HuH-7.5 (cell line): ENCODE measurements around the gene LONP1.

Source experiments
- DNase-seq: peaks from one replicate; pipeline ENCODE4 v3.0.0; 2011; ENCODE audit warnings: low spot score

Gene LONP1

DNA sequence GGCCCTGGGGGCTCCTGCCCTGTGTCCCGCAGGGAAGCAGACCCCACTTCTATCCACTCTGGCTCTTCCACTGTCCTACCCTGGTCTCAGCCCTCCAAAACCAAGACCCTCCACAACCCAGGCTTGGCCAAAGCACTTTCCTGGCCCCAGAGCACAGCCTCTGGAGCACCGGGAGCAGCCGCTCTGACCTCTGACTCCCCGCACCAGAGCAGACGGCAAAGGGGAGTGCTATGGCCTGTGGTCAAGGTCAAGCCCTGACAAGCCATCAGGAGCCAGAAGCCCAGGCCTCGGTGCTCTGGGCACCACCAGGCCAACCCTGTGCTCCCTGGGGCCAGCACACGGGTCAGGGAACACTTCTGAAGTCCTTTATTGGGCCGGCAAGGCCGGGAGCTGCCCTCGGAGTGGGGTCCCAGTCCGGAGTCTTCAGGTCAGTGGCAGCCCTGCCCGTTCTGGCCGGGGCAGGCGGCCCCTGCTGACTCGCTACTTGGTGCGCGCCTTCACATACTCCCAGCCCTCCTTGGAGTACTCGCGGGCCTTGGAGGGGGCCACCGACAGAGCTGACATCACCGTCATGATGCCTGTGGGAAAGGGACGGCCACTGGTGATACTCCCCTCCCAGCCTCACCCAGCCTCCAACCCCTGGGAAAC lies 41.8 kb downstream of the LONP1 start:
- DNase-seq, result no peak

DNA sequence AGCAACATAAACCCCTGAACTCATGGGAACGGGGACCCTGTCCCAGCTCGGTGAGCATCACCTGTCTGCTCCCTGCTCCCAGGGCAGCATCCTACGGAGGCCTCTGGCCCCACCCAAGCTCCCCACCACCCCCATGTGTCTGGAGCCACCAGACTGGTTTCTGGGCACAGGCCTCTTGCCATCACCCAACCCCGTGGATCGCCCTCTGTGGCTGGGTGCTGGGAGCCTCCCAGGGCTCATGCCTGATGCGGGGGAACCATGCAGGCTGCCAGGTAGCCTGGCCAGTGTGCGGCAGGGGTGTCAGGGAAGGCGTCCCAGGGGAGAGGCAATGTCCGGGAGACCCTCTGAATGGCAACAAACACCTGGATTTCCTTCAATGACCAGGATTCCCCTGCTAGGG lies 42.4 kb downstream of the LONP1 start:
- no peak for DNase-seq

DNA sequence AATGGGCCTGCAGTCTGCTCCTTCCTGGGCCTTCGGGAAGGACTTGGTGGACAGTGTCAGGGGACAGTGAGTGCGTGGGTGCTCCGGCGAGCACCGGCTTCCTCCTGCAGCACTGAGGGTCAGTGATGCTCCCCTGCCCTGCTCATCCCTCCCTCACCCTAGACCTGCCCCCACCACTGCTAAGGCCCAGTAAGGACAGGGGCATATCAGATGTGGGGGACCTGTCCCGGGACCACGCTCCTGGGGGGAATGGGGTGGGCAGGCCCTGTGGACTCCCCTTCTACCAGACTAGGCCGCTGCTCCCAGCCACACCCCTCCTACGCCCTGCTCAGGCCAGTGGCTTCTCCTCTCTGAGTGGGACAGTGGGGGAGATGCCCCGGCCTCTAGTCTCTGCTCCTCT lies 42.8 kb downstream of the LONP1 start:
- no peak for DNase-seq

DNA sequence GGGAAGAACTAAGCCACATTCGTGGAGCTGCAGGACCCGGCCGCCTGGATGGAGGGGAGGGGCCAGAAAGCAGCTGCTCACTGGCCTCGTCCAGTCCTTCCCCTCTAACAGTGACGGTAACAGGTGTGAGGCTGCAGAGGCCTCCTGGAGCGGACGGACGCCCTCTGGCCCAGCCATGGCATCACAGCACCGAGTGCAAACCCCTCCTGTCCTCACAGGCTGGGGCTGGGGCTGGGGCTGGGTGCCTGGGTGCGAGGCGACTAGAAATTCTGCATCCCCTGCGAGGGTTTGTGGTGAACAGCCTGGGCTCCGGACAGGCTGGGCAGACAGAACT lies 43.2 kb downstream of the LONP1 start:
- DNase-seq, result no peak

DNA sequence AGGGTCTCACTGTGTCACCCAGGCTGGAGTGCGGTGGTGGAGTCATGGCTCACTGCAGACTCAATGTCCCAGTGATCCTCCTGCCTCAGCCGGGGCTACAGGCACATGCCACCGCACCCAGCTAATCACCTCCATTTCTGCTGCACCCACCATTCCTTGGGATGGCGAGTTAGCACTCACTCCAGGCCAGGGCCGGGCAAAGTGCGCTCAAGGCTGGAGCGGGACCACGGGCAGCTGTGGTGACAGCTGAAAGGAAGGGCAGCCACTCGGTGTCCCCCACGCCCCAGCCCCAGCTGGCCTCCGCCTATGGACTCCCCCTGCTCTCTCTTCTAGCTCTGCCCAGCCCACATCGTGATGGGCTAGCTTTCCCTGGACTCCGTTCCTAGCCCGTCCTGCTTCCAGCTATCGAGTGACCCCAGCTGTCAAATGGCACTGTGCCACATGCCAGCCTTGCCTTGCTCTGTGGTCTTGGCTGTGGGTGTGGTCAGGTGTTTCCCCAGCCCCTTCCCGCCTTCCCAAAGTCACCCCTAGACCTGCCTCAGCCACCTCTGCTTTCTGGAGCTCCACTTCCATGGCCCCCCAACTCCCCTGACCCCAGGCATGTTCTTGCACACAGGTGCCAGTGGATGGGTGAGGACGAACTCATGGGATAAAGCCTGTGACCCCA lies 43.7 kb downstream of the LONP1 start:
- no peak for DNase-seq

DNA sequence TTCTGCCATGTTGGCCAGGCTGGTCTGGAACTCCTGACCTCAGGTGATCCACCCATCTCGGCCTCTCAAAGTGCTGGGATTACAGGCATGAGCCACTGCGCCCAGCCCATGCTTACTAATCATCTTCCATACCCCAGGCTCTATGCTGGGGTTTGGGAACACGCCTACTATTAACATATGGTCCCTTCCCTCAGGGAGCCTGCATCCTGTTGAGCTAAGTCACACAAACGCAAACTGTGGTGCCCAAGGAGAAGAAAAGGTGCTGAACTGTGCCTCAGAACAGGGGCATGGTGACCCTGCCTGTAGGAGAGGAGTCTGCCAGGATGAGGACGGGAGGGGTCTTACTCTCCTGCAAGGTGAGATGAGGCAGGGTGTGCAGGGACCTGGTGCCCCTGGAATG lies 45.2 kb downstream of the LONP1 start:
- DNase-seq, result no peak

DNA sequence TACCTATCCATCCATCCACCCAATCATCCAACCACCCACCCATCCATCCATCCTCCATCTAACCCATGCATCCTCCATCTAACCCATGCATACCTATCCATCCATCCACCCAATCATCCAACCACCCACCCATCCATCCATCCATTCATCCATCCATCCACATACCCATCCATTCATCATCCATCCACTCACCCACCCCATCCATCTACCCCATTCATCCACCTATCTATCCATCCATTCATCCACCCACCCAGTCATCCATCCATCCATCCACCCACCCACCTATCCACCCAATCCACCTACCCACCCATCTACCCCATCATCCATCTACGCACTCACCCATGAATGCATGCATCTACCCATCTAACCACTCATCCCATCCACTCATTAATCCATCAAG lies 46.2 kb downstream of the LONP1 start:
- DNase-seq, result no peak

DNA sequence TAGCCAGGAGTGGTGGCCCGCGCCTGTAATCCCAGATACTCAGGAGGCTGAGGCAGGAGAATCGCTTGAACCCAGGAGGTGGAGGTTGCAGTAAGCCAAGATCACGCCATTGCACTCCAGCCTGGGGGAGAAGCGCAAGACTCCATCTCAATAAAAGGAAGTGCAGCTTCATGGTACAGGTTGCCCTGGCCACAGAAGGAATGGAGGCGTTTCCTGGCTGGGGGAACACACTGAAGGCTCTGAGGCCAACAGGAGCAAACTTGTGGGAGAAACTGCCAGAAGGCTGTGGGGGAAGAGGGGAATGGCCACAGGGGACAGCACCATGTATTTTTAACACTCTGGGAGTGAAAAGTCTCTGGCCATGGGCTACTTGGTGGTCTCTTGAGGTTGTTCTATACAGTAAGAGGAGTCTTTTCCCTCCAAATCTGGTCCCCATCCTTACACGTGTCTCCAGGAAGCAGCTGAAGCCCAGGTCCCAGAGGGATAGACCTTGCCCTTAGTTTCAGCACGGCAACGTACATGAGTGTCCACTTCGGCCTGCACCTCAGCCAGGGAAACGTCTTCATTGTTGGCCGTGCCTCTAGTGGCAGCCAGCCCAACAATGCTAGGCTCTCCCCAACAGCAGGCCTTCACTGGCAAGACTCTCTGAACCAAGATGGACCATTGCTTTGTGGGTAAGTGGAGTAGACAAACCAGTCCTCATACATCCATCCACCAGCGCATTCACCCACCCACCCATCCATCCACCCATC lies 47.1 kb downstream of the LONP1 start:
- DNase-seq, result no peak

DNA sequence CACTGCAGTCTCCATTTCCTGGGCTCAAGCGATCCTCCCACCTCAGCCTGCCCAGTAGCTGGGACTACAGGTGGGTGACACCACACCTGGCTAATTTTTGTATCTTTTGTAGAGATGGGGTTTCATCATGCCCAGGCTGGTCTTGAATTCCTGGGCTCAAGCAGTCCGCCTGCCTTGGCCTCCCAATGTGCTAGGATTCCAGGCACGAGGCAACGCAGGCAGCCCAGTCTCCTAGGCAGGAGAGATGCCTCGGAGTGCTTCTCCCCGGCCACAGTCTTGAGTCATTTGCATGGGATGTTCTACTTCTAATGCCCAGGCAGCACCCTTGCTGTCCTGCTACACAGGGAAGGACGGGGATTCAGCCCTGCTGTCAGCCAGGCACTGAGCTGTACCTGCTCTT lies 48.3 kb downstream of the LONP1 start:
- no peak for DNase-seq

DNA sequence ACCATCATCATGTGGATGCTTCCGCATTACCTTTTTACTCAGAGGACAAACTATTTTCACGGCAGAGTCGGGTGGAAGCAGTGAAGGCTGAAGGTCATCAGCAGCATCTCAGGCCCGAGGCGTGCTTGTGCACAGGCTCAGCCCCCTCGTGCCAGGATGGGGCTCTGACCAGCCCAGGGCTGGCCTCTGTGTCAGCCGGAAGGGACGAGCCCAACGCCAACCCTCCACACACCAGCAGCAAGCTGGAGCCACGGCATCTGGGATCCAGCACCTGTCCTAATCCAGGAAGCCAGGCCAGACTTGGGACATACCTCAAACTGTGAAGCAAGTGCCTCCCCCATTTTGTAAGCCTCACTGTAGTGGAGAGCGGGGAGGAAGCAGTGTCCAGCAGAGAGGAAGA lies 50.7 kb downstream of the LONP1 start:
- DNase-seq, result no peak

DNA sequence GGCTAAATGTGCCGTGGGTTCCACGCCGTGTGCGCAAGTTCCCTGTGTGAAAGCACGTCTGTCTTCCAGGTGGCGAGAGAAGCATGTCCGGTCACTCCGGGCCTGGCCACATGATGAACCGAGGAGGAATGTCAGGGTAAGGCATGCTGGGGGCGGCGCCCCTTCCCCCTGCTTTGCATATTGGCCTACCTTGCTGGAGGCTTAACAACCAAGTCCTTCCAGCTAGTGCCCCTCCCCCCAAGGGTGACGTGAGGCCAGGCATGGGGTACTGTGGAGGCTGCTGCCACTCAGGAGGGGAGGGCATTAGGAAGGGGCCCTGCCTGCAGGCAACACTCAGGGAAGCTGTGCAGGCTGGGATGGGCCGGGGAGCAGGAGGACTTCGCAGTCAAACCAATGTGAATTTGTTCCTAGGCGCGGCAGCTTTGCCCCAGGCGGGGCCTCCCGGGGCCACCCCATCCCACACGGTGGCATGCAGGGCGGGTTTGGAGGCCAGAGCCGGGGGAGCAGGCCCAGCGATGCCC lies 52.1 kb downstream of the LONP1 start:
- no peak for DNase-seq

DNA sequence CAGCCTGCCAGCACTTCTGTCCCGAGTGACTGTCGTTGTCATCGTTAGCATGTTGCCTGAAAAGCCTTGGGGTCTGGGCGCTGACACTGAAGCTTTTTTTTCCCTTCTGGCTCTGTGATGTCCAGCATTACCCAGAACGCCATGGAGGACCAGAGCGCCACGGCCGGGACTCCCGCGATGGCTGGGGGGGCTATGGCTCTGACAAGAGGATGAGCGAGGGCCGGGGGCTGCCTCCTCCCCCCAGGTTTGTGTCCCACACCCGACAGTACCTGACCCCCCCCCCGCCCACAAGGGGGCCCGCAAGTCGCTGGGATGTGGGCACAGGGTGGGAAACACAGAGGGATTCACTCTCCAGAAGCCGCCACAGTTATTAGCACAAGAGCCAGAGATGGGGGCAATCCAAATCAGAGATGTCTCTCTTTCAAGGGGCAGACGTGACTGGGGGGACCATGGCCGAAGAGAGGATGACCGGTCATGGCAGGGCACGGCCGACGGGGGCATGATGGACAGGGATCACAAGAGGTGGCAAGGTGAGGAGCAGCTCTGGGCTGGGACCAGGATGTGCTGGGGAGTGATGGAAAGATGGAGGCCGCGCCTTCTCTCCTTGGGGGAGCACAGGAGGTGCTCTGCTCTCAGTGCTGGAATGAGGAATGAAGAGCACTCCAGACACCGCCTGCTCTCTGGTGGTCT lies 52.9 kb downstream of the LONP1 start:
- DNase-seq, result no peak

DNA sequence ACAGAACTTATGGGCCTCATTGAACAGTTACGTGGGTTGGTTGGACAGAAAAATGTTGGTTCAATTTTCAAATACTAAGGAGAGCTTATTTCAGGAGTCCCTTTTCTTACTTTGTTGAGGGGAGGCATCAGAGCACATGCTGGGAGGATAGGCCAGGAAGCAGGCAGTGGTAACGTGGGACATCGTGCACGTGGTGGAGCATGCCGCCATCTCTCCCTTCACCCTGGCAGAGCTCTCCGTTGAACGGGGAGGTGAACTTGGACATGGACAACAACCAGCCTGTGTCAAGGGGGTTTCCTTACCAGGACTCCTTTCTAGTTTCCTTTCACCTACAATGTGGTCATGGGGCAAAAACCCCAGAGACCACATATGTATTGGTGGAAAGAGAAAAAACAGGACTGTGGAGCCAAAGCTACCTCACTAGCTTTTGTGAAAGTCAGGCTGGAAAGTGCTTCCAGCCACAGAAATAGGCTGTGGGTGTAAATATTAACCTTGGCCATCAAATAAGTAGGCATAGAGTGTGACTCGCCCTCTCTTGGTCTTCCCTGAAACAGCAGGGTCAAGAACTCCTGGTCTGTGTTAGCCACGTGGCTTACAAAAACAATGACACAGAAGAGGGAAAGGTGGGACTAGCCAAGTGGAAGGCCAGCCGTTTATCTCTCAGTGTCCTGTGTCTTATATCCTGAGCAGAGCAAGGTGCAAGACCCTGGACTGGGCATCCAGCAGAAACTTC lies 54.0 kb downstream of the LONP1 start:
- DNase-seq, result peak; percentile 62

DNA sequence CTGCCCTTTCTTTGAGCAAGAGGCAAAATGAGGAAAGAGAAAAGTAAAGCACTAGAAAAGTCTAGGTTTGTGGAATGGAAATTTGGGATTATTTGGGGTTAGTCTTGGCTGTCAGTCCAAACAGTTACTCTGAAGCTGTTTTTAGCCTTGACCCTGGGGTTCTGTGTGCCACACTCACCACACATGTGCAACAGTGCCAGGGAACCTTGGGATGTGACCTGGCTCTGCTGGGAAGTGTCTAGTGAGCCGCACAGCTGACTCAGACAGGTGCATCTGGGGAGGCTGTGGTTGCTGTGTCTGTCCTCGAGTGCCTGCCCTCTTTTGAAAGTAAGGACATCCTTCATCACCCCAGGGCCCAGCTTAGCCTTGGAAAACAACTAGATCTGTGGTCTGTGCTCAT lies 55.4 kb downstream of the LONP1 start:
- no peak for DNase-seq

DNA sequence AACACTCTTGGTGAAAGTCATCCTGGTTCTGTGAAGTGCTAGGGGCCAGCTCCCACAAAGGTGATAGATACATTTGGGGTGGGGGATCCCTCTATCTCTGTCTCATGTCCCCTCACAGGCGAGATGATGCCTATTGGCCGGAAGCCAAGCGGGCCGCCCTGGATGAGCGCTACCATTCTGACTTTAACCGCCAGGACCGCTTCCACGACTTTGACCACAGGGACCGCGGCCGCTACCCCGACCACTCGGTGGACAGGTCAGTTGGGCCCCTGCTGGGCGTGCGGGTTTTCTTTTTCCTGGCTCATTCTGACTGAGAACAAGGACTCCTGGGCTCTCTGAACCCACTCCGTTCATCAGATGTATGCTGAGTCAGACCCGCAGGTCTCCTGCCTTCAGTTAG lies 56.0 kb downstream of the LONP1 start:
- DNase-seq, result no peak

DNA sequence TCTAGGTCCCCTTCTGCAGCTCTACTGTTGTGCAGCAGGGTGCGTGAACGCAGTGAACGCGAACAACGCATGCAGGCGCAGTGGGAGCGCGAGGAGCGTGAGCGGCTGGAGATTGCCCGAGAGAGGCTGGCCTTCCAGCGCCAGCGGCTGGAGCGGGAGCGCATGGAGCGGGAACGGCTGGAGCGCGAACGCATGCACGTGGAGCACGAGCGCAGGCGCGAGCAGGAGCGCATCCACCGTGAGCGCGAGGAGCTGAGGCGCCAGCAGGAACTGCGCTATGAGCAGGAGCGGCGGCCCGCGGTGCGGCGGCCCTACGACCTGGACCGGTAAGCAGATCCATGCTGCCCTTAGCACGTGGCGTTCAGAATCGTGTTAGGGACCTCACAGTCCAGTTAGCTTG lies 58.5 kb downstream of the LONP1 start:
- no peak for DNase-seq

DNA sequence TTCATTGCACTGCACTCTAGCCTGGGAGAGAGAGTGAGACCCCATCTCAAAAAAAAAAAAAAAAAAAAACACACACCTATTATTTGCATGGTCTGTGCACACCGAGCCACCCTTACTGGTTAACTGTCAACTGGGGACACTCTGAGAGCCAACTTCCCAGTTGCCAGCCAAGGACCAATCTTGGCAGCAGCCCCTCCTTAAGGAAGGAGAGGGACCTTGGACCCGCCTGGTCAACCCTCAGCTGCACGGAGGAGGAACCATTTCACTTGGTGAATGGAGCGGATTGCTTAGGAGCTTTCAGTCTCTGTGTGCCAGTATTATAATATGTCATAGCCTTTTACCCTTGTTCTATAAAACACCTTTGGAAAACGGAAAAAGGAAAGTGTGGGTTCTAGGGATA lies 64.5 kb downstream of the LONP1 start:
- no peak for DNase-seq

DNA sequence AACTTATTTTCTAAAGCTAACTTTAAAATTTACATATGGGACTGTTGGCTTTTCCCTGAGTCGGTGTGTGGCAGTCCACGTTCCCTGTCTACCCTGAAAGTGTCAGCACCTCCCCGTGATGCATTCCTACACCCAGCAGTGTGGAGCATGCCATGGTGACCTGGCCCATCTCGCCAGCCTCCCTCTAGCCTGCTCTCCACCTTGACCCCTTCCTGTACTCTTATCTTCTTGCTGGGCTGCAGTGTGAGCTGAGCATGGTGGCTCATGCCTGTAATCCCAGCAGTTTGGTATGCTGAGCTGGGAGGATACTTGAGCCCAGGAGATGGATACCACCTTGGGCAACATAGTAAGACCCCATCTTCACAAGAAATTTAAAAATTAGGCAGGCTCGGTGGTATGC lies 65.0 kb downstream of the LONP1 start:
- no peak for DNase-seq

DNA sequence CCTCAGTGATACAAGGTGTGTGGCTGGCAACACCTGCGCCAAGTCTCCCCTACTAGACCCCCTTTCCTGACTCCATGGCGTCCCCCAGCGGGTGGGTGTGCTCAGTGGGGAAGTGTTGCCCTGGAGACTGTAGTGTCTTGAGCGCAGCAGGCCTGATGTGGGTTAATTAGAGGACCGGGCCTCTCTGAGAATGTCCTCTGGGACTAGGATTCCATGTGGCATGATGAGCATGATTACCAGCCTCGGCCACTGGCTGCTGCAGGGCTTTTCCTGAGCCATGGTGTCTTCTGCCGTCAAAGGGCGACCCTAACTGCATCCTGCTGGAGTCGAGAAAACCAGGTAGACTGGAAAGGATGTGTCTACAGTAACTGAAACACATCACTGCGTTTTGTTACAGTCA lies 67.7 kb downstream of the LONP1 start:
- DNase-seq, result no peak

DNA sequence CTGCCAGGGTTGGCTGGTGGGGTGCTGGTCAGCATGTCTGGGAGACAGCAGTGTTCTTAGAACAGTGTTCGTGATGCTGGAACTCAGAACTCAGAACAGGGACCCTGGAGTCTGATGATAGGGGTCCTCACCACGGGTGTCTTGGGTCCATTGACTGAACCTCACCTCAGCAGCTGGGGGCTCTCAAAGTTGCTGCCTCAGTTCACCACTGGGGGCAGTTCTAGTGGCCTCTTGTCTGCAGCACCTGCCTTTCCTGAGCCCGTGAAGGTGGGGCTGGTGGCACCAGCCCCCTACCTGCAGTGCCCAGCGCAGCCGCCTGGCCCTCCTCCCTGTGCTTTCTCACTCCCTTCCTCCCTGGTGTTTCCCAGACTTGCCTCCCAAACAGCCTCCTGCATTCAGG lies 68.6 kb downstream of the LONP1 start:
- no peak for DNase-seq

DNA sequence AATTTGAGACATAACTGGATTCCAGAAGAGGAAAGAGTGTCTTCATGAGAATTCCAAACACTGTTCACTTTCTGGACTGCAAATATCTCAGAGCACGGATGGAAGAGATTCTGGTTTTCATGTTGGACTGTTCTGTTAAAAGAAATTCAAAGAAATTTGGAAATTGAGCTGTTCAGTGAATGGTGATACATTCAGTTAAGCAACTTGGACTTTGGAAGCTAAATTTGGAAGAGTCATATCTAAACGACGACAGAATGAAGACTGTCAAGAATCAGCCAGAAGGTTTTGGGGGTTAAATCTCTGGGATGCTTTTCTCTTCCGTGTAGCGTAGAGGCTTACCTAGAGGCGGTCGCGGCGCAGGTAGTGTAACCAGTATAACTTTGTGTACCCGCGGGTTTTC lies 71.5 kb downstream of the LONP1 start:
- no peak for DNase-seq

DNA sequence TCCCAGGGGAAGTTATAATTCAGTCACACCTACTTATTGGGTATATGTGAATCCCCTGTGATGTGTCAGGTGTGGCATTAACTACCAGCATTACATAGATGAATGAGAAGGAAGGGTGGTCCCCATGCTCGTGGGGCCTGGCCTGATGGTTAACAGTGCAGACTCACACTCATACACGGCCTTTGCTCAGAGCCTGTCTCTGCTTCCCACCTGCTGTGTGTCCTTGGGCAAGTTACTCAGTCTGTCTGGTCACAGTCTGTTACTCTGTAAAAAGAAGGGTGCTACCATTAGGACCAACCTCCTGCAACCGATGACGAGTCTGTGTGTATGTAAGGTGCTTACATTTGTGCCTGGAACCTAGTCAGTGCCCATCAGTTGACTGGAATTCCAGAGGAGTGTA lies 73.2 kb downstream of the LONP1 start:
- no peak for DNase-seq
